Immature natural killer cell (primary cell): ENCODE measurements around the gene TUBB. TPM values are rescaled to one million over a fixed set of nuclear protein-coding genes. Genes with fewer than 3 reads are reported as not detected.

Experiments
- DNase-seq, 3 donors: peaks; one replicate each; pipeline ENCODE4 v3.0.0; 2022; ENCODE audit warnings: mixed read lengths in 1 of 3
- H3K27ac Mint-ChIP-seq, 6 donors: one replicate each; pipeline ENCODE4 v1.8.0; 2020; ENCODE audit warnings: mixed read lengths in 6 of 6, mild to moderate bottlenecking in 5 of 6, inconsistent platforms in 4 of 6, moderate library complexity in 3 of 6
- H3K27me3 Mint-ChIP-seq, 3 donors: one replicate each; pipeline ENCODE4 v1.8.0; 2020 to 2021; ENCODE audit warnings: low read depth in 3 of 3, mild to moderate bottlenecking in 3 of 3, mixed read lengths in 3 of 3, moderate library complexity in 3 of 3, inconsistent platforms in 1 of 3
- H3K36me3 Mint-ChIP-seq, 3 donors: one replicate each; pipeline ENCODE4 v1.8.0; 2020; ENCODE audit warnings: mixed read lengths in 3 of 3, inconsistent platforms in 2 of 3, mild to moderate bottlenecking in 2 of 3
- H3K4me1 Mint-ChIP-seq, 2 donors: one replicate each; pipeline ENCODE4 v1.8.0; 2020; ENCODE audit warnings: inconsistent platforms in 2 of 2, mild to moderate bottlenecking in 2 of 2, mixed read lengths in 2 of 2, moderate library complexity in 1 of 2
- H3K4me3 Mint-ChIP-seq, 5 donors: one replicate each; pipeline ENCODE4 v1.8.0; 2020; ENCODE audit warnings: mild to moderate bottlenecking in 5 of 5, mixed read lengths in 5 of 5, inconsistent platforms in 3 of 5, moderate library complexity in 3 of 5
- H3K9me3 Mint-ChIP-seq, 6 donors: one replicate each; pipeline ENCODE4 v1.8.0; 2020; ENCODE audit warnings: mild to moderate bottlenecking in 6 of 6, mixed read lengths in 6 of 6, inconsistent platforms in 4 of 6, moderate library complexity in 3 of 6
- polyA plus RNA-seq, 3 donors: library from polyadenylated mRNA; unstranded; fragments of 300-500 nt; fragmentation: Illumina TruSeq; gene quantifications; one replicate each; pipeline ENCODE4 v1.2.3, GENCODE V29; 2021

The TUBB gene
- polyA plus RNA-seq, 3 donors from 2014 or later = 80.8 to 215 (median 84.0) TPM

DNA sequence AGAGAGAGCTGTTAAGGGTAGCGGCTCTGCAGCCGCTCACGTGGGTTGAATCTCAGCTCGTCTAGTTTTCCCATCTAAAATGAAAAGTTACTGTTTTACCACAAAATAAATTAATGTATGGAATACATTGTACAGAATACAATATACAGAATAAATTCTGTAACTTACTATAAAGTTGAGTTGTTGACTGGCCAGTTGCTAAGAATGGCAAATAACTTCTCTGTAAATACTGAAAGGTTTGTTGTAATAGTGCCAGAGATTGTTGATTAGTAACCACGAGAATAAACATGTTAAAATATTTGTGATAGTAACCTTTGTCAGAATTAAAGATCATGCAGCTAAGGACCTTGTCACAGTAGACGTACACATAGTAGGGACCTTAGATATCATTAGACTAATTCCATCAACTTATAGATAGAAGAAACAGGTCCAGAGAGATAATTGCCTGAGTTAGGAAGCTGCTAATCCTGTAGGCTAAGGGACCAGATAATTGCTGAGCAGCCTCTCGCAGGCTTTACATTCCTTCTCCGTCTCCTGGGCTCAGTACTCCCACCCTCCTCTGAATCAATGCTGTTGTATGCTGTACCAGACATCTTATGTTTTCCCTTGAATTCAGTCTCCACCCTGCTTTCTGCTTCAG, 28.8 kb upstream of the TUBB start:
- peaks cover 0 to under 1% (median 0%) of the 10 kb centered on the region in 3 donors for H3K36me3 Mint-ChIP-seq
- peak overlapping the region; percentile 77 to 89 (median 84) for H3K4me3 Mint-ChIP-seq
- peaks cover 0 to 4% (median 2%) of the 10 kb centered on the region in 3 donors for H3K27me3 Mint-ChIP-seq
- no peaks in the 10 kb centered on the region for H3K9me3 Mint-ChIP-seq
- H3K4me1 Mint-ChIP-seq = peaks cover 42 to 43% of the 10 kb centered on the region in 2 donors
- no peak for DNase-seq
- peak overlapping the region; percentile 61 to 83 (median 76) for H3K27ac Mint-ChIP-seq

DNA sequence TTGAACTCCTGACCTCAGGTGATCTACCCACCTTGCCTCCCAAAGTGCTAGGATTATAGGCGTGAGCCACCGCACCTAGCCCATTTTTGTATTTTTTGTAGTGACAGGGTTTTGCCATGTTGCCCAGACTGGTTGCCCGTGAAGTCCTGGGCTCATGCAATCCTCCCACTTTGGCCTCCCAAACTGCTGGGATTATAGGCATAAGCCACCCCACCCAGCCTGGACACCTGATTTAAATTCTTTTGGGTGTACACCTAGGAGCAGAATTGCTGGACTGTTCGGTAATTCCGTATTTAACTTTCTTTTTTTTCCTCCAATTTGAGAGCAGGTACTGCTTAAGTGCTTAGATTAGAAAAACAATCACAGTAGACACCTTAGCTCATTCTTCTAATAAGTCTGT, 23.7 kb upstream of the TUBB start:
- no peaks in the 10 kb centered on the region for H3K9me3 Mint-ChIP-seq
- H3K4me1 Mint-ChIP-seq = peaks cover 2% of the 10 kb centered on the region in 2 donors
- H3K27me3 Mint-ChIP-seq = no peaks in the 10 kb centered on the region
- H3K27ac Mint-ChIP-seq = no peak overlapping the region
- H3K4me3 Mint-ChIP-seq = no peak overlapping the region
- no peak for DNase-seq
- peaks cover 0 to 8% (median 0%) of the 10 kb centered on the region in 3 donors for H3K36me3 Mint-ChIP-seq

DNA sequence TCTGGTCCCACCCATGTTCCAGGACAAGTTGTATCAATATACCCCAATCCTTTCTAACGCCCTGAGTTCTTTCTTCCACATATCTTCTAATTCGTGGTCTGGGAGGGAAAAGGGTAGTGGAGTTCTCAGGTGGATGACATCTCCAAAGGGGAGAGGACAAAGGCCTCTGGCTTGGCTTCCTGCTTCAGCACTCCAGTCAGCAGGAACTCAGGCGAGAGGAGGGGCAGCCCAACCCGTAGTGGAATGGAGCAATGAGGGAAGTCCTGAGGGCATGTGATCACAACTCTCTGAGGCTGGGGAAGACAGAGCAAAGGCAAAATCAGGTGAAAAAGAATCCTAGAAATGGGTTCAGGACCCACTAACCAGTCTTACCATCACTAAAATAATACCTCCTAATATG, 19.8 kb upstream of the TUBB start:
- Mint-ChIP-seq H3K27ac (no peak overlapping the region), H3K9me3 (no peaks in the 10 kb centered on the region), H3K36me3 (peaks cover 15 to 42% (median 17%) of the 10 kb centered on the region in 3 donors), H3K27me3 (peaks cover 0 to 2% (median 0%) of the 10 kb centered on the region in 3 donors), H3K4me3 (no peak overlapping the region), H3K4me1 (no peaks in the 10 kb centered on the region)
- DNase-seq = no peak

DNA sequence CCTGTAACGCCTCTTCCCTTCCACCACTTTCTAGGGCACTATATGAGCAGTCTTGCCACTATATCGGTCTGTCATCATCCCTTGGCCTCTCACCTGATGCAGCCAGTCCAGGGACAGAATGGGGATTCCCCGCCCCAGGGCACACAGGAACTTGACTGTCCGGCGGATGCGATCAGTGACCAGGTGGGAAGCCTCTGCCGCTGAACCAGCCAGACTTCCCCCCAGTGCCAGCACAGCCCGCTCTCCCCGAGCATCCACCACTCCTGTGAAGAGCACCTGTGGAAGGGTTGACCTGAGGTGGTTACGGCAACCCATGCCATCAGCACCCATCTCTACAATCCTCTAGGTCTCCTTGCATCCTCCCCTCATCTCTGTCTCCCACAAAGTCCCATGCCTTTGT, 17.1 kb upstream of the TUBB start:
- DNase-seq = no peak
- Mint-ChIP-seq H3K27ac (peak overlapping the region in 2 of 6 donors; percentile 1 to 82), H3K36me3 (peaks cover 25 to 59% (median 32%) of the 10 kb centered on the region in 3 donors), H3K4me1 (no peaks in the 10 kb centered on the region), H3K9me3 (no peaks in the 10 kb centered on the region), H3K27me3 (peaks cover 0 to 3% (median 1%) of the 10 kb centered on the region in 3 donors), H3K4me3 (no peak overlapping the region)

DNA sequence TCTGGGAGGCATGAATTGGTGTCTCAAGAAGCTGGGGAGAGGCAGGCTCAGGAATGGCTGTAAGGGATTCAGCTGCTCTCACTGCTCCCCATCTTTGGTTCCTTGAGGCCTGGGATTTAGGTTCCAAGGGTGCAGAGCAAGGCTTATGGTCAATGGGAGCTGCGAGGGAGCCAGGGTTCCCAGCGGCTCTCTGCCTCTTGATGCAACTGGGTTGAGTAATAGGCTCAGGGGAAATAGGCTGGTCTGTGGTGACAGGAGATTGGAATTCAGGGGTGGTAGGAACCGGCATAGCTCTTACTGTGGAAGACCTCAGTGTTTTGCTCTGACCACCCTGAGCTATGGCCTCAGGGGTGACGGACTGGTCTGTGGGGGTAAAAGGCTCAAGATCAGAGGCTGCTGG, 16.3 kb upstream of the TUBB start:
- Mint-ChIP-seq H3K27me3 (peaks cover 0 to 3% (median 1%) of the 10 kb centered on the region in 3 donors), H3K4me3 (no peak overlapping the region), H3K9me3 (no peaks in the 10 kb centered on the region), H3K36me3 (peaks cover 27 to 61% (median 34%) of the 10 kb centered on the region in 3 donors), H3K4me1 (no peaks in the 10 kb centered on the region), H3K27ac (peak overlapping the region in 3 of 6 donors; percentile 42 to 68 (median 48))
- no peak for DNase-seq

DNA sequence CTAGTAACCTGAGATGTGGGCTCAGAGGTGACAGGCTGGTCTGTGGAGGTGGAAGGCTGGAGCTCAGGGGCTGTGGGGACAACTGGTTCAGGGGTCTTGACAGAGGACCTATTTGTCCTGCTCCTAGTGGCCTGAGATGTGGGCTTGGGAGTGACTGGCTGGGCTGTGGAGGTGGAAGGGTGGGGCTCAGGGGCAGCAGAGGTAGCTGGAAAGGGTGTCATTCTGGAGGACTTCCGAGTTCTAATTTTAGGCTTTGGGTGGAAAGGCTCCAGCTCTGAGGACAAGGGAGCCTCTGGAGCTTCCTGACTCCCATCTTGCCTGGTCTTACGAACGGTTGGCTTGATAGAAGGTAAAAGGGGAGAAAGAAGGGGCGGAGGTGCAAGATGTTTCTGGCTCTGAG, 14.5 kb upstream of the TUBB start:
- DNase-seq = no peak
- Mint-ChIP-seq H3K4me1 (peaks cover under 1 to 1% of the 10 kb centered on the region in 2 donors), H3K27ac (peak overlapping the region in 2 of 6 donors; percentile 12 to 46), H3K36me3 (peaks cover 27 to 57% (median 34%) of the 10 kb centered on the region in 3 donors), H3K4me3 (no peak overlapping the region), H3K27me3 (peaks cover 0 to 3% (median 1%) of the 10 kb centered on the region in 3 donors), H3K9me3 (no peaks in the 10 kb centered on the region)

DNA sequence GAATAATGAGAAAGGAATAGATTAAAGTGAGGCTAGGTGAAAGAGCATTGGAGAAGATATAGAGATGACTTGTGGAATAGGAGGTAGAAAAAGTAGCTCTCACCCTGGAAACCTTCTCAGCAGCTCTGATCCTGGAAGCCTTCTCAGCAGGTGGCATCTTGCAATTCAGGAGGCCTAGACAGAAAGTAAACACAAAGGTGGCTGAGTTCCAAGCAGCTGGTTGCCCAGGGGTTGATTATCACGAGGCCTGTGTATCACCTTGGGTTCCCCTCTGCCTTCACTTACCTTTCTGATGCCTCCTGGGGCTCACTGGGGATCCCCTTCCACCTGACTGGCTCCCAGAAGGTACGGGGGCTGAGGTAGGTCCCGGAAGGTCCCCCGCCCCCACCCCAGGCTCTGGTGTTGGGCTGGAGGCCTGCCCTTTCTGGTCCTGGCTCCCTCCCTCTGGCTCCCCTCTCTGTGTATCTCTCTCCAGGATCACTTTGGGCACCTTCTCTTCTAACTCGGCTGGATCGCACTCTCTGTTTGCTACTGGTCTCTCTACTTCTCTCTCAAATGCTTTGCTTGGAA, 12.8 kb upstream of the TUBB start:
- Mint-ChIP-seq H3K27ac (peak overlapping the region in 1 of 6 donors; percentile 62), H3K27me3 (peaks cover 0 to 2% (median 1%) of the 10 kb centered on the region in 3 donors), H3K36me3 (peaks cover 27 to 62% (median 42%) of the 10 kb centered on the region in 3 donors), H3K9me3 (no peaks in the 10 kb centered on the region), H3K4me1 (peaks cover 18 to 19% of the 10 kb centered on the region in 2 donors), H3K4me3 (no peak overlapping the region)
- no peak for DNase-seq

DNA sequence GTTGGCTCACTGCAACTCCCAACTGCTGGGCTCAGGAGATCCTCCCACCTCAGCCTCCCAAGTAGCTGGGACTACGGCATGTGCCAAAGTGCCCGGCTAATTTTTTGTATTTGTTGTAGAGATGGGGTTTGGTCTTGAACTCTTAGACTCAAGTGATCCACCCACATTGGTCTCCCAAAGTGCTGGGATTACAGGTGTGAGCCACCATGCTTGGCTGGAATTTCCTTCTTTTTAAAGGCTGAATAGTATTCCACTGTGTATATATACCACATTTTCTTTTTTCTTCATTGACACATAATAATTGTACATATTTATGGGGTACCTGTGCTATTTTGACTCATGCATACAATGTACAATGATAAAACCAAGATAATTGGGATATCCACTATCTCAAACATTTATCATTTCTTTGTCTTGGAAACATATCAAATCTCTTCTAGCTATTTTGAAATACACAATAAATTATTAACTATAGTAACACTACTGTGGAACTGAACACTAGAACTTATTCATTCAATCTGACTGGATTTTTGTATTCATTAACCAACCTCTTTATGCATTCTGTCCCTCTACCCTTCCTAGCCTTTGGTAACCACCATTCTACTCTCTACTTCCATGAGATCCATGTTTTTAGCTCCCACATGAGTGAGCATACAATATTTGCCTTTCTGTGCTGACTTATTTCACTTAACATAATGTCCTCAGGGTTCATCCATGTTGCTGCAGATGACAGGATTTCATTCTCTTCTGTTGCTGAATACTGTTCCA, 10.9 kb upstream of the TUBB start:
- peak overlapping the region in 3 of 6 donors; percentile 9 to 54 (median 14) for H3K27ac Mint-ChIP-seq
- no peak overlapping the region for H3K4me3 Mint-ChIP-seq
- H3K27me3 Mint-ChIP-seq = peaks cover 0 to 2% (median 1%) of the 10 kb centered on the region in 3 donors
- H3K36me3 Mint-ChIP-seq = peaks cover 19 to 54% (median 38%) of the 10 kb centered on the region in 3 donors
- no peaks in the 10 kb centered on the region for H3K9me3 Mint-ChIP-seq
- DNase-seq = no peak
- peaks cover 32 to 33% of the 10 kb centered on the region in 2 donors for H3K4me1 Mint-ChIP-seq

DNA sequence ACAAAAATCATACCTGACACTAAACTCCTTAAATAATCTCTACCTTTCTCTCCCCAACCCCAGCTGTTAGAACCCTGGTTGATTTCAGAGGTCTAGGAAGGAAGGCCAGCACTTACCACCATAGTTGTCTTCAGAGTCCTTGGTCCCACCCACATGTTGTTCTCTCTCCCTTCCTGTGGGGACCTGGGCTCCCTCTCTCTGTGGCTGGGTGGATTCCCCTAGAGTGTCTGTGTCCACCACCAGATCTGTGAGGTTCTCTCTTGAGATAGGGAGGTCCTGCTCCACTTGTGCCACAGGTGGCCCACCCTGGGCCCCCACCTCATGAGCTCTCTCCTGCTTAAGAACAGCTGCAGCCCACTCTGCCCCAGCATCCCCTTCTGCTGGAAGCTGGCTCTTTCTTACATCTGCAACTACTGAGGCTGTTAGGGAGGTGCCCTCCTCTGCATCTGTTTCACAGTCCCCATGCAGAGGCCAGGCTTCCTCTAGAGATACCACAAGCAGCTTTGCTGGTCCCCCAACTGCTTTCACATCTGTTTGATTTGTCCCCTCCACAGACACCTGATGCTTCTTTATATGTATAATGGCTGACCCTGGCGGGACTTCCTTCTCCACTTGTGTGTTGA, 8.3 kb upstream of the TUBB start:
- Mint-ChIP-seq H3K4me1 (peaks cover 43 to 53% of the 10 kb centered on the region in 2 donors), H3K36me3 (peaks cover 18 to 42% (median 23%) of the 10 kb centered on the region in 3 donors), H3K27me3 (peaks cover 0 to 4% (median under 1%) of the 10 kb centered on the region in 3 donors), H3K9me3 (no peaks in the 10 kb centered on the region), H3K4me3 (peak overlapping the region; percentile 56 to 79 (median 73)), H3K27ac (peak overlapping the region; percentile 82 to 95 (median 92))
- DNase-seq = peak; percentile 50 to 56 (median 53)

DNA sequence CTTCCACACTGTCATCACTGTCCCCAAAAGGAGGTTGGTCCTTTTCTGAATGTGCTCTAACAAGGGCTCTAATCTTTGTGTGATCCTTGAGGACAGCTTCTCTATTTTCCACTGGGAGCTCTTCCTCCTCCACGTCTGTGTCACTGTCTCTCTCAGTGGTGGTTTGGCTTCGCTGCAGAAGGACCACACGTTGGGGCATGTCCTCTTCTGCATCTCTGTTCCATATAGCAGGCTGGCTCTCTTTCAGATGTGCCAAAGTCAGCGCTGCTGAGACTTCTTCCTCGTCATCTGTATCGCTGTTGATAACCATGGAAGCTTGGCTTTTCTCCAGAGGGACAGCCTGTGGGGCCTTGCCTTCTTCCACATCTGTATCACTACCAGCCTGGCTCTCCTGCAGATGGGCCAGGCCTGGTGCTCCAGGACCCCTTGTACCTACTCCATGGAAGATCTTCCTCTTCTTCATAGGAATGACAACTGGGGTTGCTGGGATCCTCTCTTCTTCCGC, 7.7 kb upstream of the TUBB start:
- peaks cover 14 to 38% (median 20%) of the 10 kb centered on the region in 3 donors for H3K36me3 Mint-ChIP-seq
- DNase-seq = no peak
- peaks cover 4 to 10% (median 7%) of the 10 kb centered on the region in 3 donors for H3K27me3 Mint-ChIP-seq
- peak overlapping the region; percentile 82 to 95 (median 92) for H3K27ac Mint-ChIP-seq
- H3K4me1 Mint-ChIP-seq = peaks cover 48 to 59% of the 10 kb centered on the region in 2 donors
- H3K4me3 Mint-ChIP-seq = peak overlapping the region; percentile 56 to 79 (median 73)
- no peaks in the 10 kb centered on the region for H3K9me3 Mint-ChIP-seq

DNA sequence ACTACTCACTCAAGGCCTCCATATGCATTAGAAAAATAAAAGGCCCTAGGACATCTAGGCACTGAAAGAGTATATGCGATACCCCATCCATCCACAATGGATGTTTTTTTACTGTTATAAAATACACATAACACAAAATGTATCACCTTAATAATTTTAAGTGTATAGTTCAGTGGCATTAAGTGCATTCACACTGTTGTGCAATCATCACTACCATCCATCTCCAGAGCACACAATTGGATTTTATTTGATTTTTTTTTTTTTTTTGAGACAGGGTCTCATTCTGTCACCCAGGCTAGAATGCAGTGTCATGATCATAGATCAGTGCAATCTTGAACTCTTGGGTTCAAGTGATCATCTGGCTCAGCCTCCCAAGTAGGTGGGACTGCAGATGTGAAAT, 5.9 kb upstream of the TUBB start:
- H3K4me1 Mint-ChIP-seq = peaks cover 56 to 66% of the 10 kb centered on the region in 2 donors
- H3K27me3 Mint-ChIP-seq = peaks cover 6 to 11% (median 8%) of the 10 kb centered on the region in 3 donors
- H3K4me3 Mint-ChIP-seq = no peak overlapping the region

DNA sequence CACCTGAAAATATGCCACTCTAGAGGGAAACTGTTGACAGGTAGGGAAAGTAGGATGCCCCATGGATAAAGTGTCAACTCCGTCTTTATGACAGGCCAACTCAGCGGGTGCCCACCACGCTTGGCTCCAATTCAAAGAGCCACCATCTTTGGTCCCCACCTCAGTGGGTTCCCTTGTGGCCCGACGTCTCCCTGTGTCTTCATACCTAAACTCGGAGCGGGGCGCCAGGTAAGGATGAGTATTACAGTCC, 3.3 kb upstream of the TUBB start:
- H3K4me1 Mint-ChIP-seq = peaks cover 58 to 68% of the 10 kb centered on the region in 2 donors
- H3K9me3 Mint-ChIP-seq = no peaks in the 10 kb centered on the region
- peaks cover 22 to 27% (median 25%) of the 10 kb centered on the region in 3 donors for H3K27me3 Mint-ChIP-seq
- H3K36me3 Mint-ChIP-seq = peaks cover 7 to 21% (median 8%) of the 10 kb centered on the region in 3 donors
- no peak for DNase-seq
- H3K27ac Mint-ChIP-seq = peak overlapping the region; percentile 96 to 100 (median 100)
- peak overlapping the region; percentile 92 to 99 (median 99) for H3K4me3 Mint-ChIP-seq

More for the DNA sequence above, 5.9 kb upstream of the TUBB start:
- H3K27ac Mint-ChIP-seq = peak overlapping the region in 2 of 6 donors; percentile 15 to 50
- no peaks in the 10 kb centered on the region for H3K9me3 Mint-ChIP-seq
- H3K36me3 Mint-ChIP-seq = peaks cover 8 to 31% (median 13%) of the 10 kb centered on the region in 3 donors
- DNase-seq = no peak

DNA sequence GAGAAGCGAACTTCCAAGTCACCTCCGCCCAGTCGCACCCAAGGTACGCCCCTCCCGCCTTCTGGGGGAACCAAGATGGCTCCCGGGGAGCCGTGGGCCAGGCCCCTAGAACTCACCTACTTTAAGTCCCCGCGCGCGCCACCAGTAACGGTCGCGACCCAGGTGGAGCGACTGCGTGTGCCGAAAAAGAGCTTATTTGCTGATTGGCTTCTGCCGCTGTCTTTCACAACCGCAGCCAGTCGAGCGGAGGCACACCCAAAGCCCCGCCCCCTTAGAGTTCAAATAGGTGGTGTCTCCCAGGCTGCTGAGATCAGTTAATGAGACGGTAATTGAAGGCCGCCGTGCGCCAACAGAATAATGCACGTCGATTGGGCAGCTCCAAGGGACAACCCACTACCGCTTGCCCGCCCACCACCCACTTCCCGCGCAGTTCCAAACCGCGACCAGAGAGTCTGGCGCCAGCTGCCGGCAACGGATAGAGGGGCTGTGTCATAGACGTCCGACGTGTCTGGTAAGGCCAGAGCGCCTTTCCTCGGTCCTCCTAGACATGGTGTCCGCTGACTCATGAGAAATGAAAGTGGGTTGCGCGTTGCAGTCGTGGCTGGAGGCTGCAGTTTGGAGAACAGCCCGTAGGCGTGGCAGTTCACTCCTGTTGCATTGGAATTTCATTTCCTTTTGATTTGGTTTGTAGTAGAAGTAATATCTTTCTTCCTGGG, 2.9 kb upstream of the TUBB start, which contains the start of gene MDC1:
Gene MDC1, minus strand, starts transcription at position 153 of the 716 bp plus-strand sequence. CDS start 2,106 bp downstream, outside the sequence.
- H3K27me3 Mint-ChIP-seq = peaks cover 24 to 29% (median 27%) of the 10 kb centered on the region in 3 donors
- H3K9me3 Mint-ChIP-seq = no peaks in the 10 kb centered on the region
- H3K36me3 Mint-ChIP-seq = peaks cover 5 to 18% (median 6%) of the 10 kb centered on the region in 3 donors
- peak within 1 kb of the TSS; percentile 92 to 99 (median 99) for H3K4me3 Mint-ChIP-seq
- DNase-seq = peak; percentile 99 to 100 (median 100)
- H3K27ac Mint-ChIP-seq = peak within 1 kb of the TSS; percentile 96 to 100 (median 100)
- peaks cover 58 to 68% of the 10 kb centered on the region in 2 donors for H3K4me1 Mint-ChIP-seq
